HepG2 (cell line): ENCODE data around the gene SERTAD2. TPM values are rescaled to one million over a fixed set of nuclear protein-coding genes. Genes with fewer than 3 reads are reported as not detected.

ENCODE experiments used
- SPEN ChIP-seq: sonication (generic); formaldehyde crosslinking; IDR thresholded peaks from 2 replicates; pipeline ENCODE4 v1.5.1; 2020; ENCODE audit warnings: low read depth, mild to moderate bottlenecking, missing genetic modification reagents
- ZNF569 ChIP-seq: sonication (generic); formaldehyde crosslinking; IDR thresholded peaks from 2 replicates; pipeline ENCODE4 v1.5.0; 2020; ENCODE audit warnings: mild to moderate bottlenecking, missing genetic modification reagents, moderate library complexity, borderline replicate concordance
- polyA plus RNA-seq, 8 experiments: library from polyadenylated mRNA; depleted of rRNA in 3 of 8; stranded (reverse) in 7 of 8; unstranded in 1 of 8; fragments of >200 nt; fragmentation: Illumina TruSeq in 4 of 8; extraction: Trizol in 4 of 8; gene quantifications; 2 replicates each; pipeline versions ENCODE4 v1.2.1 to v1.2.3, GENCODE V29; 2011 to 2016; ENCODE audit warnings: low read depth in 4 of 8, missing spikeins in 1 of 8, mixed read lengths in 1 of 8; ENCODE audit not compliant: insufficient read depth in 1 of 8
- total RNA-seq, 5 experiments: library from RNA; depleted of rRNA; stranded (reverse); fragments of >200 nt; fragmentation: Illumina TruSeq; extraction: Trizol; gene quantifications; 2 replicates each; pipeline ENCODE4 v1.2.3, GENCODE V29; 2016; ENCODE audit warnings: low read depth in 1 of 5
- TF ChIP-seq, protein P1 (sequence below): sonication (generic); formaldehyde crosslinking; IDR thresholded peaks from 2 replicates; pipeline ENCODE4 v1.5.1; 2020; ENCODE audit warnings: mild to moderate bottlenecking, missing genetic modification reagents, moderate library complexity
- TF ChIP-seq, protein P2 (sequence below): sonication (generic); formaldehyde crosslinking; IDR thresholded peaks from 2 replicates; pipeline ENCODE4 v1.4.0; 2020; ENCODE audit warnings: missing genetic modification reagents
- TF ChIP-seq, protein P3 (sequence below): sonication (generic); formaldehyde crosslinking; IDR thresholded peaks from 2 replicates; pipeline ENCODE4 v1.4.0; 2020; ENCODE audit warnings: missing genetic modification reagents, borderline replicate concordance

Gene SERTAD2
- total and polyA plus RNA-seq, 2 of the 13 experiments (the other 11 are each of a cell fraction or from before 2014, with no cell fraction given), result 6.7 to 22.6 TPM

DNA sequence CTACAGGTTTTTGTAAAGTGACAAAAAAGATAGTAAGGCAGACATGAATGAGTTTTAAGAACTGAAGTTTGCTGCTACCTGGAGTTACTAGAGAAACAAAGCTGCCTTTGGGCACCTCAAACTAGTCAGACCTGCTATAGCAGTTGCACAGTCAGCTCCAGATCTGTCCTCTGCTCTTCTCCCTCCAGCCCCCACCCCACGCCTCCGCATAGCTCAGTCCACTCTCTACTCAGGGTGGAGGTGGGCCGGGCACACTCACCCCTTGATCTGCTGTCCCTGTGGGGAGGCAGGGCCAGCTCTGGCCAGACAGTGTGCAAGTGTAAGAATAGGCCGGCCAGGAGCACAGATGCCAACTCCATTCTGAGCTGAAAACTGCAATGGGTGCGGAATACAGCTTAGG lies 4.1 kb downstream of the SERTAD2 start (continued):
- TF ChIP-seq, protein P1, sequence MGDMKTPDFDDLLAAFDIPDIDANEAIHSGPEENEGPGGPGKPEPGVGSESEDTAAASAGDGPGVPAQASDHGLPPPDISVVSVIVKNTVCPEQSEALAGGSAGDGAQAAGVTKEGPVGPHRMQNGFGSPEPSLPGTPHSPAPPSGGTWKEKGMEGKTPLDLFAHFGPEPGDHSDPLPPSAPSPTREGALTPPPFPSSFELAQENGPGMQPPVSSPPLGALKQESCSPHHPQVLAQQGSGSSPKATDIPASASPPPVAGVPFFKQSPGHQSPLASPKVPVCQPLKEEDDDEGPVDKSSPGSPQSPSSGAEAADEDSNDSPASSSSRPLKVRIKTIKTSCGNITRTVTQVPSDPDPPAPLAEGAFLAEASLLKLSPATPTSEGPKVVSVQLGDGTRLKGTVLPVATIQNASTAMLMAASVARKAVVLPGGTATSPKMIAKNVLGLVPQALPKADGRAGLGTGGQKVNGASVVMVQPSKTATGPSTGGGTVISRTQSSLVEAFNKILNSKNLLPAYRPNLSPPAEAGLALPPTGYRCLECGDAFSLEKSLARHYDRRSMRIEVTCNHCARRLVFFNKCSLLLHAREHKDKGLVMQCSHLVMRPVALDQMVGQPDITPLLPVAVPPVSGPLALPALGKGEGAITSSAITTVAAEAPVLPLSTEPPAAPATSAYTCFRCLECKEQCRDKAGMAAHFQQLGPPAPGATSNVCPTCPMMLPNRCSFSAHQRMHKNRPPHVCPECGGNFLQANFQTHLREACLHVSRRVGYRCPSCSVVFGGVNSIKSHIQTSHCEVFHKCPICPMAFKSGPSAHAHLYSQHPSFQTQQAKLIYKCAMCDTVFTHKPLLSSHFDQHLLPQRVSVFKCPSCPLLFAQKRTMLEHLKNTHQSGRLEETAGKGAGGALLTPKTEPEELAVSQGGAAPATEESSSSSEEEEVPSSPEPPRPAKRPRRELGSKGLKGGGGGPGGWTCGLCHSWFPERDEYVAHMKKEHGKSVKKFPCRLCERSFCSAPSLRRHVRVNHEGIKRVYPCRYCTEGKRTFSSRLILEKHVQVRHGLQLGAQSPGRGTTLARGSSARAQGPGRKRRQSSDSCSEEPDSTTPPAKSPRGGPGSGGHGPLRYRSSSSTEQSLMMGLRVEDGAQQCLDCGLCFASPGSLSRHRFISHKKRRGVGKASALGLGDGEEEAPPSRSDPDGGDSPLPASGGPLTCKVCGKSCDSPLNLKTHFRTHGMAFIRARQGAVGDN (CRISPR knock-in tag), result peak; percentile 66
- no peak for TF ChIP-seq SPEN
- no peak for TF ChIP-seq ZNF569 (CRISPR knock-in tag)
- TF ChIP-seq, protein P2, sequence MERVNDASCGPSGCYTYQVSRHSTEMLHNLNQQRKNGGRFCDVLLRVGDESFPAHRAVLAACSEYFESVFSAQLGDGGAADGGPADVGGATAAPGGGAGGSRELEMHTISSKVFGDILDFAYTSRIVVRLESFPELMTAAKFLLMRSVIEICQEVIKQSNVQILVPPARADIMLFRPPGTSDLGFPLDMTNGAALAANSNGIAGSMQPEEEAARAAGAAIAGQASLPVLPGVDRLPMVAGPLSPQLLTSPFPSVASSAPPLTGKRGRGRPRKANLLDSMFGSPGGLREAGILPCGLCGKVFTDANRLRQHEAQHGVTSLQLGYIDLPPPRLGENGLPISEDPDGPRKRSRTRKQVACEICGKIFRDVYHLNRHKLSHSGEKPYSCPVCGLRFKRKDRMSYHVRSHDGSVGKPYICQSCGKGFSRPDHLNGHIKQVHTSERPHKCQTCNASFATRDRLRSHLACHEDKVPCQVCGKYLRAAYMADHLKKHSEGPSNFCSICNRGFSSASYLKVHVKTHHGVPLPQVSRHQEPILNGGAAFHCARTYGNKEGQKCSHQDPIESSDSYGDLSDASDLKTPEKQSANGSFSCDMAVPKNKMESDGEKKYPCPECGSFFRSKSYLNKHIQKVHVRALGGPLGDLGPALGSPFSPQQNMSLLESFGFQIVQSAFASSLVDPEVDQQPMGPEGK (CRISPR knock-in tag), result peak; percentile 80
- TF ChIP-seq, protein P3, sequence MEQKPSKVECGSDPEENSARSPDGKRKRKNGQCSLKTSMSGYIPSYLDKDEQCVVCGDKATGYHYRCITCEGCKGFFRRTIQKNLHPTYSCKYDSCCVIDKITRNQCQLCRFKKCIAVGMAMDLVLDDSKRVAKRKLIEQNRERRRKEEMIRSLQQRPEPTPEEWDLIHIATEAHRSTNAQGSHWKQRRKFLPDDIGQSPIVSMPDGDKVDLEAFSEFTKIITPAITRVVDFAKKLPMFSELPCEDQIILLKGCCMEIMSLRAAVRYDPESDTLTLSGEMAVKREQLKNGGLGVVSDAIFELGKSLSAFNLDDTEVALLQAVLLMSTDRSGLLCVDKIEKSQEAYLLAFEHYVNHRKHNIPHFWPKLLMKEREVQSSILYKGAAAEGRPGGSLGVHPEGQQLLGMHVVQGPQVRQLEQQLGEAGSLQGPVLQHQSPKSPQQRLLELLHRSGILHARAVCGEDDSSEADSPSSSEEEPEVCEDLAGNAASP (CRISPR knock-in tag), result no peak
- TF ChIP-seq, all 625 proteins: peak for 41
